ENCODE data around the gene SLMAP.

DNA sequence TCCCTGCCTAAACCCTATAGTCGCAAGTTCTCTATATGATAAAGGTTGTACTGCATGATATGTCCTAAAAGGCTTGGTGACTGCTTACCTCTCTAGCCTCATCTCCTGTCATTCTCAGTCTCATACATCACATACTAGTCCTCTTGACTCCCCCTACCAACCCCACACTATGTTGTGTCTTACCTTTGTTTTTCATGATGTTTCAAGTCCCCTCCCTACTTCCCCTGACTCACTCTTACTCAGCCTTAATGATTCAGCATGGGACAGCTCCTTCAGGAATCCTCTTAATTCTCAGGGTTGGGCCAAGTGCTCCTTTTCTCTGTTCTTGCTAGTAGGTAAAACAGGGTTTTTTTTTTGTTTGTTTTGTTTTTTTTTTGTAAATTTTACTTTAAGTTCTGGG lies 49.6 kb downstream of the SLMAP start:
- no peak for TF ChIP-seq POLR2AphosphoS5 (IDR thresholded peaks at IDR 0.05)
- TF ChIP-seq, protein P1, sequence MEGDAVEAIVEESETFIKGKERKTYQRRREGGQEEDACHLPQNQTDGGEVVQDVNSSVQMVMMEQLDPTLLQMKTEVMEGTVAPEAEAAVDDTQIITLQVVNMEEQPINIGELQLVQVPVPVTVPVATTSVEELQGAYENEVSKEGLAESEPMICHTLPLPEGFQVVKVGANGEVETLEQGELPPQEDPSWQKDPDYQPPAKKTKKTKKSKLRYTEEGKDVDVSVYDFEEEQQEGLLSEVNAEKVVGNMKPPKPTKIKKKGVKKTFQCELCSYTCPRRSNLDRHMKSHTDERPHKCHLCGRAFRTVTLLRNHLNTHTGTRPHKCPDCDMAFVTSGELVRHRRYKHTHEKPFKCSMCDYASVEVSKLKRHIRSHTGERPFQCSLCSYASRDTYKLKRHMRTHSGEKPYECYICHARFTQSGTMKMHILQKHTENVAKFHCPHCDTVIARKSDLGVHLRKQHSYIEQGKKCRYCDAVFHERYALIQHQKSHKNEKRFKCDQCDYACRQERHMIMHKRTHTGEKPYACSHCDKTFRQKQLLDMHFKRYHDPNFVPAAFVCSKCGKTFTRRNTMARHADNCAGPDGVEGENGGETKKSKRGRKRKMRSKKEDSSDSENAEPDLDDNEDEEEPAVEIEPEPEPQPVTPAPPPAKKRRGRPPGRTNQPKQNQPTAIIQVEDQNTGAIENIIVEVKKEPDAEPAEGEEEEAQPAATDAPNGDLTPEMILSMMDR (IDR thresholded peaks at IDR 0.05) = no peak
- TF ChIP-seq POLR2A (IDR thresholded peaks at IDR 0.05) = no peak

Measured in breast epithelium (tissue), 3 donors.